Measurements from ENCODE around the gene ZNF777. TPM values are rescaled to one million over a fixed set of nuclear protein-coding genes. Genes with fewer than 3 reads are reported as not detected.

The ZNF777 gene
- total RNA-seq, 1 experiment from 2014 or later, result 17.4 TPM

- Histone ChIP-seq H3K4me1 (ENCODE audit: control insufficient read depth, insufficient read depth, low read length) (peaks cover 12% of the 10 kb centered on the region; the same call in 1 of the 2 replicates), H3K9me3 (ENCODE audit: control insufficient read depth, insufficient read depth, low read depth, low read length) (no peaks in the 10 kb centered on the region), H3K4me3 (ENCODE audit: low read depth in 2 of 2, low read length in 2 of 2) (peak overlapping the region; percentile 53 to 72), H3K27me3 (ENCODE audit: control insufficient read depth, insufficient read depth, low read length) (no peaks in the 10 kb centered on the region), H3K27ac (ENCODE audit: low read length) (0 out of 2 replicates have a peak overlapping the region, but pooled peaks have one; percentile 7), H3K36me3 (ENCODE audit: control insufficient read depth, insufficient read depth, low read length) (no peaks in the 10 kb centered on the region; the same call in 1 of the 2 replicates)
- ChIA-PET POLR2A (interaction anchor here (0.5 to 0.6 kb wide), 3 partner anchors 48 to 196 kb away, joined by 3 to 7 read pairs (median 5); no protein-coding TSS in a partner anchor), CTCF (interaction anchor here (0.5 kb wide), 1 partner anchor 256 kb away, joined by 3 read pairs; no protein-coding TSS in a partner anchor)
- intact Hi-C loops (cut with micrococcal nuclease; ENCODE audit: unreplicated experiment) (no loop called here), in situ Hi-C loops (cut with HindIII; ENCODE audit: low pct_unique_long_range_greater_than_20kb, low sequenced_read_pairs) (no loop called here)
- DNase-seq (ENCODE audit: low read depth, low spot score) (no peak), ATAC-seq (no peak)
- BruUV-seq (replicated peaks), result no TSS peak
- TF ChIP-seq REST (IDR thresholded peaks at IDR 0.05; ENCODE audit: insufficient read depth in 1 of 2, low read depth in 2 of 2, low read length in 1 of 2) (no peak), TCF7L2 (IDR thresholded peaks at IDR 0.05; ENCODE audit: low read depth, low read length) (no peak), POLR2AphosphoS5 (IDR thresholded peaks at IDR 0.05; ENCODE audit: low read depth, low read length) (no peak), SIN3A (IDR thresholded peaks at IDR 0.05; ENCODE audit: borderline replicate concordance, insufficient read depth, low read depth, low read length) (no peak)
- TF ChIP-seq, protein P1, sequence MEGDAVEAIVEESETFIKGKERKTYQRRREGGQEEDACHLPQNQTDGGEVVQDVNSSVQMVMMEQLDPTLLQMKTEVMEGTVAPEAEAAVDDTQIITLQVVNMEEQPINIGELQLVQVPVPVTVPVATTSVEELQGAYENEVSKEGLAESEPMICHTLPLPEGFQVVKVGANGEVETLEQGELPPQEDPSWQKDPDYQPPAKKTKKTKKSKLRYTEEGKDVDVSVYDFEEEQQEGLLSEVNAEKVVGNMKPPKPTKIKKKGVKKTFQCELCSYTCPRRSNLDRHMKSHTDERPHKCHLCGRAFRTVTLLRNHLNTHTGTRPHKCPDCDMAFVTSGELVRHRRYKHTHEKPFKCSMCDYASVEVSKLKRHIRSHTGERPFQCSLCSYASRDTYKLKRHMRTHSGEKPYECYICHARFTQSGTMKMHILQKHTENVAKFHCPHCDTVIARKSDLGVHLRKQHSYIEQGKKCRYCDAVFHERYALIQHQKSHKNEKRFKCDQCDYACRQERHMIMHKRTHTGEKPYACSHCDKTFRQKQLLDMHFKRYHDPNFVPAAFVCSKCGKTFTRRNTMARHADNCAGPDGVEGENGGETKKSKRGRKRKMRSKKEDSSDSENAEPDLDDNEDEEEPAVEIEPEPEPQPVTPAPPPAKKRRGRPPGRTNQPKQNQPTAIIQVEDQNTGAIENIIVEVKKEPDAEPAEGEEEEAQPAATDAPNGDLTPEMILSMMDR (IDR thresholded peaks at IDR 0.05), result no peak
These were observed 1.7 kb downstream of the ZNF777 start for GRCh38 chr7:149459201-149459539.

DNA sequence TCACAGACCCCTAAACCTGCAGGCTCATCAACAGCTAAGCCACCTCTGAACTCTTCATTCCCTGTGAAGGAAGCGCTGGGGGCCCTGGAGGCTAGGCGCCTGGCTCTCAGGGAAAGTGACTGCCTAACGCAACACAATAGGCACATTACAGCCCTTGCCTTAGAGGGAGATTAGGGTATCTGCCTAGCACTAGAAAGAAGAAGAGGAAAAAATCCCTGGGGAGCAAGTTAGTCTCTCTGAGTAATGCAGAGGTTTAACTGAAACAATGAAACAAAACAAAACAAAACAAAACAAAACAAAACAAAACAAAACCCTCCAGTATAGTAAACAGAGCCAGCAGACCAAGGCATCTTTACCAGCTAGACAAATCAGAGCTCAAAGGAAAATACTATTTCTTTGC lies 2.6 kb downstream of the ZNF777 start:
- no peaks in the 10 kb centered on the region for H3K27me3 ChIP-seq (ENCODE audit: control insufficient read depth, insufficient read depth, low read length)
- H3K36me3 ChIP-seq (ENCODE audit: control insufficient read depth, insufficient read depth, low read length), result peaks cover under 1% of the 10 kb centered on the region; the same call in 1 of the 2 replicates
- no TSS peak for BruUV-seq (replicated peaks)
- H3K9me3 ChIP-seq (ENCODE audit: control insufficient read depth, insufficient read depth, low read depth, low read length), result no peaks in the 10 kb centered on the region
- intact Hi-C loops (cut with micrococcal nuclease; ENCODE audit: unreplicated experiment) (no loop called here), in situ Hi-C loops (cut with HindIII; ENCODE audit: low pct_unique_long_range_greater_than_20kb, low sequenced_read_pairs) (no loop called here)
- peaks cover 12% of the 10 kb centered on the region; the same call in 1 of the 2 replicates for H3K4me1 ChIP-seq (ENCODE audit: control insufficient read depth, insufficient read depth, low read length)
- DNase-seq (ENCODE audit: low read depth, low spot score) (no peak), ATAC-seq (no peak)
- ChIA-PET POLR2A (no interaction called here), CTCF (no interaction called here)
- H3K4me3 ChIP-seq (ENCODE audit: low read depth in 2 of 2, low read length in 2 of 2), result no peak overlapping the region
- TF ChIP-seq REST (IDR thresholded peaks at IDR 0.05; ENCODE audit: insufficient read depth in 1 of 2, low read depth in 2 of 2, low read length in 1 of 2) (no peak), SIN3A (IDR thresholded peaks at IDR 0.05; ENCODE audit: borderline replicate concordance, insufficient read depth, low read depth, low read length) (no peak), POLR2AphosphoS5 (IDR thresholded peaks at IDR 0.05; ENCODE audit: low read depth, low read length) (no peak), TCF7L2 (IDR thresholded peaks at IDR 0.05; ENCODE audit: low read depth, low read length) (no peak)
- TF ChIP-seq, protein P1 (IDR thresholded peaks at IDR 0.05), result no peak
- no peak overlapping the region for H3K27ac ChIP-seq (ENCODE audit: low read length)

Measured in Panc1 (cell line).